Measurements from ENCODE around the gene RC3H1. TPM values are rescaled to one million over a fixed set of nuclear protein-coding genes. Genes with fewer than 3 reads are reported as not detected.
"Not testable (repeated sequence)": the region's sequence is repeated elsewhere in the genome, so short reads cannot be mapped to it uniquely, and the experiment has no call there.

The RC3H1 gene
- 10 to 100 TPM; 26.2 to 37.3 (median 31.1) TPM for total RNA-seq

GRCh38 chr1:174022080-174022975 is at the start of gene RC3H1:
TSS of gene RC3H1 (minus strand) at chr1:174022357. CDS start at chr1:173992985, 29,372 bp downstream.
- peak; percentile 83 to 97 for TF ChIP-seq POLR2A (IDR thresholded peaks at IDR 0.05)
- no peak for TF ChIP-seq CTCF (IDR thresholded peaks at IDR 0.05)
- Histone ChIP-seq H3K4me3 (peak within 1 kb of the TSS; percentile 80 to 97 (median 82)), H3K27me3 (no peaks in the 10 kb centered on the region), H3K4me1 (peaks cover 0 to 47% (median 13%) of the 10 kb centered on the region in 4 donors), H3K27ac (peak within 1 kb of the TSS; percentile 92 to 97 (median 94)), H3K36me3 (no peaks in the 10 kb centered on the region), H3K9me3 (no peaks in the 10 kb centered on the region)
- DNase-seq, result peak; percentile 88 to 96 (median 95)

GRCh38 chr1:174070614-174071013 is 48.5 kb upstream of the RC3H1 start:
- H3K27me3 ChIP-seq, result no peaks in the 10 kb centered on the region
- DNase-seq, result no peak
- no peak overlapping the region for H3K27ac ChIP-seq
- no peak for TF ChIP-seq POLR2A (IDR thresholded peaks at IDR 0.05)
- TF ChIP-seq CTCF (IDR thresholded peaks at IDR 0.05), result no peak
- no peaks in the 10 kb centered on the region for H3K36me3 ChIP-seq
- H3K4me1 ChIP-seq, result no peaks in the 10 kb centered on the region
- no peak overlapping the region for H3K4me3 ChIP-seq
- no peaks in the 10 kb centered on the region for H3K9me3 ChIP-seq

- Histone ChIP-seq H3K27ac (no peak overlapping the region), H3K36me3 (no peaks in the 10 kb centered on the region), H3K9me3 (no peaks in the 10 kb centered on the region), H3K4me3 (no peak overlapping the region), H3K27me3 (no peaks in the 10 kb centered on the region), H3K4me1 (no peaks in the 10 kb centered on the region)
- no peak for DNase-seq
- TF ChIP-seq POLR2A (IDR thresholded peaks at IDR 0.05) (no peak), CTCF (IDR thresholded peaks at IDR 0.05) (no peak)
These were observed 45.8 kb upstream of the RC3H1 start for GRCh38 chr1:174068000-174068399.

- Histone ChIP-seq H3K27ac (no peak overlapping the region), H3K27me3 (no peaks in the 10 kb centered on the region), H3K4me1 (no peaks in the 10 kb centered on the region), H3K9me3 (no peaks in the 10 kb centered on the region), H3K4me3 (no peak overlapping the region), H3K36me3 (no peaks in the 10 kb centered on the region)
- DNase-seq, result no peak
- TF ChIP-seq CTCF (IDR thresholded peaks at IDR 0.05) (no peak), POLR2A (IDR thresholded peaks at IDR 0.05) (no peak)
These were observed 37.9 kb upstream of the RC3H1 start for GRCh38 chr1:174060090-174060489.

- no peak overlapping the region for H3K27ac ChIP-seq
- no peaks in the 10 kb centered on the region for H3K4me1 ChIP-seq
- no peak for DNase-seq
- H3K4me3 ChIP-seq, result no peak overlapping the region
- H3K36me3 ChIP-seq, result no peaks in the 10 kb centered on the region
- TF ChIP-seq CTCF (IDR thresholded peaks at IDR 0.05) (no peak), POLR2A (IDR thresholded peaks at IDR 0.05) (no peak)
- no peaks in the 10 kb centered on the region for H3K9me3 ChIP-seq
- no peaks in the 10 kb centered on the region for H3K27me3 ChIP-seq
These were observed 36.5 kb upstream of the RC3H1 start for GRCh38 chr1:174058624-174059023.

GRCh38 chr1:174056609-174057008 is 34.5 kb upstream of the RC3H1 start:
- H3K4me3 ChIP-seq, H3K36me3 ChIP-seq, H3K4me1 ChIP-seq, H3K27me3 ChIP-seq, DNase-seq, H3K9me3 ChIP-seq, H3K27ac ChIP-seq: not testable (repeated sequence)

GRCh38 chr1:174055797-174056196 is 33.6 kb upstream of the RC3H1 start:
- not testable (repeated sequence) for H3K27me3 ChIP-seq, H3K4me1 ChIP-seq, H3K9me3 ChIP-seq, H3K36me3 ChIP-seq, H3K4me3 ChIP-seq, H3K27ac ChIP-seq, DNase-seq

All from Peyer's patch (tissue), 4 donors.